NCI-H2196 treated with DMSO at 0.1 percent for 48 hours (cell line): ENCODE measurements around the gene PDE7B.

Source experiments
- DNase-seq: peaks from one replicate; lab custom pipeline; 2025; ENCODE audit not compliant: unreplicated experiment; lab: John Stamatoyannopoulos, UW

Gene PDE7B

DNA sequence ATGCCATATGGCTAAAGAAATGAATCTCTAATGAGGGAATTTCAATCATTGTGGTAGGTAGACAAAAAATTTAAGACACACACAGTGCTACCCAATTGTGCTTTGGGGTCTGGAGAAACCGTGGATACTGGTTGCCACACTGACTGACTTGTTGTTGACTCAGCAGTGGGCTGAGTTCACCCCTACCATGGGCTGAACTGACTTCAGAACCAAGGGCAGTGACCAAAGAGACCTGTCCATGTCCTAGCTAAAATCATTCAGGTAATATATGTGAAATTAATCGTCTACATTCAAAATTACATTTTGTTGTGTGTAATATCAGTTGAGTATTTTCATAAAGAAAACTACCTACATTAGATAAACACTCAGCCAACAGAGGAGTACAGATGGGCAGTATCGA, 131.6 kb downstream of the PDE7B start:
- no peak for DNase-seq

DNA sequence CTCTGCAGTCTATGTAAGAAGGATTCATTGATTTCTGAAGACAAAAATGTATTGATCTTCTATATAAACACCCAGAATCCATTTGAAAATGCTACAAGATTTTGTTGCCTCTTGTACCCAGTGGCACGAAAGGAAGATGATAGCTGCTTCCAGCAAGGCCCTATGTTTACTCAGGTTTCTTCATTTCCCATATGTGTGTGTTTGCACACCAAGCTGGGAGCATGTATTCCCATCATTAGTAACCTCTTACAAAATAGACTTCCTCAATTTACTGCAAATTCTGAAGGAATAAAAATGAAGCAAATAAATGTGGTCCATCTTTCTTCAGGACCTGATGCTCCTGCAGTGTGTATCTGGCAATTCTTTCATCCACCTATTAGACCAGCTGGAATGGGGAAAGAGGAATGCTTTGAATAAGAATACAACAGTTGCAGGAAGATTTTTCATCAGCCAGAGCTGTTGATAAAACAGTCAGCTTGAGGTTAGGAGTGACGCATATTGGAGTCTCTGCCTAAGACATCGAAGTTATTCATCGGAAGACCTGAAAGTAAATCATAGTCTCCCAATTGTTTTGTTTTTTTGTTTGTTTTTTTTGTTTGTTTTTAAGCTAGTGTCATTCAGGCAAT, 132.3 kb downstream of the PDE7B start:
- DNase-seq, result no peak

DNA sequence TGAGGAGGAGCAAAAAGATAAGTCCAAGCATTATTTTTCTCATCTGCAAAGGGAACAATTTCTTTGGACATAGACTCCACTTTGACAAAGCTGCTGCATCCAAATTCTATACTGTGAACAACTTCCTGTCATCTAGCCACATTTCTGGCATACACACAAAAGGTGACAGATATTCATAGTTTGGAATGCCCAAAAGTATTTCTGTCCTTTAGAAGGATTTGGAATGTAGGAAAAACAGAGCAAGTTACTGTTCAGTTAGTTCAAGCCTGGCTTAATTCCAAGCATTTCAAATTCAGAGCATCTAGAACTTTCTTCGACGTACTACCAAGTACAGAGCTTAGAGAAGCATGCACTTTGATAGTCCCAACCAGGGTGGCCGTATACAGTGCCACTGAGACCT, 134.0 kb downstream of the PDE7B start:
- DNase-seq, result no peak

DNA sequence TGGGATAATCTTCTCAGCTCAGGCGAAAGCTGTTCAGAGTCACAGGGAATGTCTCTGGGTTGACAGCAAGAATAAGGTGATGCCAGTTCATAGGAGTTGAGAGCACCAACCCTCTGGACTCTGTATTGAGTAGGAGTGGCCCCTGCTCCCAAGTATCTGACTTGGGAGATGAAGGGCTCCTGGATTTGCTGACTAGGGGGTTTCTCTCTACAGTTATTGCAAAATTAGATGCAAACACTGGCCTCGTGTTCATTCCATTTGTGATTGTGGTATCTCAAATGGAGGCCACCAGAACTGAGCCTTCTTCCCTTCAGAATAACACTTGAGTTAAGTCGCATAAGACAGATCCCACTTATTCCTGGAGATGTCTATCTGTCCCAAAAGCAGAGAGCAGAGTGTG, 135.7 kb downstream of the PDE7B start:
- no peak for DNase-seq

DNA sequence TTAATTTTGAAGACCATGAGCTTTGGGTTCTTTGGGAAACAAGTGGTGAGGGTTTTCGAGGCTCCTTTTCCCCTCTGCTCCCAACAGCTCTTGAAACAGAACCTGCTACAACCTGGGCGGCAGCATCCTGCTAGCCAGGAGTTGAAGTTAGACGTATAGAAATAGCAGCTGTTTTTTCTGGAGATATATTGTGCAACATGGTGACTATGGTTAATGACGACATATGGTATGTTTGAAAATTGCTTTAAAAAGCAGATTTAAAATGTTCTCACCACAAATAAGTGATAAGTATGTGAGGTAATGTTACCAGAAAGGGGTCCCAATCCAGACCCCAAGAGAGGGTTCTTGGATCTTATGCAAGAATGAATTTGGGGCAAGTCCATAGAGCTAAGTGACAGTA, 138.9 kb downstream of the PDE7B start:
- DNase-seq, result no peak

DNA sequence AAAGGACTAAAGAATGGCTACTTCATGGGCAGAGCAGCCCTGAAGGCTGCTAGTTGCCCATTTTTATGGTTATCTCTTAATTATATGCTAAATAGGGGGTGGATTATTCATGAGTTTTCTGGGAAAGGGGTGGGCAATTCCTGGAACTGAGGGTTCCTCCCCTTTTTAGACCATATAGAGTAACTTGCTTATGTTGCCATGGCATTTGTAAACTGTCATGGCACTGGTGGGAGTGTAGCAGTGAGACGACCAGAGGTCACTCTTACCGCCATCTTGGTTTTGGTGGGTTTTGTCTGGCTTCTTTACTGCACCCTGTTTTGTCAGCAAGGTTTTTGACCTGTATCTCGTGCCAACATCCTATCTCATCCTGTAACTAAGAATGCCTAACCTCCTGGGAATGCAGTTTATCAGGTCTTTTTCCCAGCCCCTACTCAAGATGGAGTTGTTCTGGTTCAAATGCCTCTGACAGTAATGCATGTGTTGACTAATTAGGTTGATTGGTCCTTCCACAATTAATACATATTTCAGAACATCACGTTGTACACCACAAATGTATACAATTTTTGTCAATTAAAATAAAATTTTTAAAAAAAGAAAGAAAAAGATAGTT, 139.5 kb downstream of the PDE7B start:
- no peak for DNase-seq

DNA sequence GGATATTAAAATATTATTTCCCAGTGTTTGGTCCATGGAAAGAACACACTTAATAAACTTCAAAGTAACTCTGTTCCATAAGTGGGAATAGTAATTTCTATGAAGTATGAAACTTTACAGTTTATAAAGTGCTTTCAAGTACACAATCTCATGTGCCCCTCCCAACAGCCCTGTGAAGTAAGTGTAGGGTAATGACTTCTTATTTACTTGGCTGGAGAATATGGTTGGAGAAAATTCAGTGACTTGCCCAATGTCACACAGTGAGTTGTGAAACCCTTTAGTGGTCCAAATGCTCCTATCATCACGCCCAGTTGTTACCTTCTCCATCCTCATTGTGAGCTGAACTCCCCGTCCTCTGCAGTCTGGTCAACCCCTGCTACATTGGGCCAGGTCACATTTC, 141.2 kb downstream of the PDE7B start:
- DNase-seq, result no peak

DNA sequence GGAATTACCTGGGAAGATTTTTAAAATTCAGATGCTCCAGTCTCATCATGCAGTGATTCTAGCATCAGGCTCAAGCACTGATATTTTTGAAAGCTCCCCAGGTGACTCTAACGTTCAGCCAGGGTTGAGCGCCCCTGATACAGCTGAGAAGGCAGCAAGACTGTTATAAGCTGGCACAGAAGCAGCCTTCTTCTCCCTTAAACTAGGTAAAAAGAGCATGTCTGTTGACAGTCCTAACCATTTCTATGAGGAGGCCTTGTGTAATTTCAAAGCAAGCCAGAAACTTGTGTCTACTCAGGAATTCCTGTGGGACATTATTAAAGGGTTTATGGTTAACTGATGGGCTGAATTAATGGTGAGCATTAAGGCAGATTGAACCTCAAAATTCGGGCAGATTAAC, 141.9 kb downstream of the PDE7B start:
- DNase-seq, result no peak

DNA sequence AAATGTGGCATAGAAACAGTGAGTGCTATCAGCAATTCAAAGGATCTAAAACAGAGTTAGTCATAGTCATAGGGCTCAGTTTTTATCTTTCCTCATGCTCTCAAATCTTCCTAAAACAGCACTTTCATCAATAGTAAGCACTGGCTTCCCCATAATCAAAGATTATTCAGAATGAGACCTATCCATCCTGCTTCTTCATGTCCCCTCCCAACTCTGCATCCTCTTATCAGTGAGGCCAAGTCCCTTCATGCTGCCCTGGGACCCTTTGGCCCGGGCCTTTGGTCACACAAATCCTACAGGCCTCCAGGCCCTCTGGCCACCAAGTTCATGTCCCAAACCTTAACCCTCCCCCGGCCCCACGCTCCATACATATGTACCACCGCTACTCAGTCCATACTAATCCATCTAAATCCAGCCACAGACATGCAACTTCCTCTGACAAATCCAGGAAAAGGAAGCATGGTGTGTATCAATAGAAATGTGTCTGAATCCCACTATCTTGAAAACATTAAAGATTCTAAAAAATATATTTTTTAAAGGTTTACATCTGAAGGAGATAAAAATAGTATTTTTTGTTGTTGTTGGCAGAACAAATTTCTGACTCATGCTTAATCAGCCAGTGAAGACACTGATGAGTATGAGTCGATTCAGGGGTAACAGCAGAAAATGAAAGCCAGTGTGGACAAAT, 143.5 kb downstream of the PDE7B start:
- DNase-seq, result no peak

DNA sequence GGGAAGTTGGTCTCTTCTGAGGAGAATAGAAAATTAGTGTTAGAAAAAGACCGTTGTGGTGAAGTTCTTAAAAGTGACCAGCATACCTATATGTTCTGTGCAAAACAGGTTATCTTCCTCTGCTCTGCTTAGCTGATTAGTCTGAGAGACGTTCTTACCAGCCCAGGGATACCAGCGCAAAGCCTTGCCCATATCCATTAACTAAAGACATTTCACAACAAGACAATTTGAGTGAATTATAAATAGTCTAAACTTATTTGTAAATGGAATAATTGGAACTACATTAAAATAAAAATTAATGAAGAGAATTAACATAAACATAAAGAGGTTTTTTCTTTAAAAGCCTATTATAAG, 144.0 kb downstream of the PDE7B start:
- no peak for DNase-seq

DNA sequence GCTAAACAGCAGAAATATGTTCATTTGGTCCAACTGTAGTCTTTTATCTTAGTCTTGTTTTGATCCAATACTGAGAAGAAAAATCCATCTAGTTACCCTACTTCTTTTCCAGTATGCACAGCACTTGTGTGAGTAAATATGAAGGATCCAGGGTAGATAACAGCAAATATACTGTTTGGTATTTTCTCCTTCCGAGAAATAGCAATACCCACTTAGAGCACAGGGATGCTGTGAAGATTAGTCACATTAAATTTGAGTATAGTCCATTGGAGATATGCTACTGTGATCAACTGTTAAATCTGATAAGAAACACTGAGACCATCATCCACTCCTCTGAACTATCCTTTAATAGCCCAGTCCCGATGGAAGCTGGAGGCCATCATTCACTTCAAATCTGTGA, 145.2 kb downstream of the PDE7B start:
- DNase-seq, result no peak

DNA sequence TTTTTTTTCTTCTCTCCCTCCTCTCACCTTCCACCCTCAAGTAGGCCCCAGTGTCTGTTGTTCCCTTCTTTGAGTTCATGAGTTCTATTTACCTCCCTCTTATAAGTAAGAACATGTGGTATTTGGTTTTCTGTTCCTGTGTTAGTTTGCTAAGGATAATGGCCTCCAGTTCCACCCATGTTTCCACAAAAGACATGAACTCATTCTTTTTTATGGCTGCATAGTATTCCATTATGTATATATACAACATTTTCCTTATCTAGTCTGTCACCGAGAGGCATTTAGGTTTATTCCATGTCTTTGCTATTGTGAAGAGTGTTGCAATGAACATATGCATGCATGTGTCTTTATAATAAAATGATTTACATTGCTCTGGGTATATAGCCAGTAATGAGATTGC, 147.9 kb downstream of the PDE7B start:
- no peak for DNase-seq

DNA sequence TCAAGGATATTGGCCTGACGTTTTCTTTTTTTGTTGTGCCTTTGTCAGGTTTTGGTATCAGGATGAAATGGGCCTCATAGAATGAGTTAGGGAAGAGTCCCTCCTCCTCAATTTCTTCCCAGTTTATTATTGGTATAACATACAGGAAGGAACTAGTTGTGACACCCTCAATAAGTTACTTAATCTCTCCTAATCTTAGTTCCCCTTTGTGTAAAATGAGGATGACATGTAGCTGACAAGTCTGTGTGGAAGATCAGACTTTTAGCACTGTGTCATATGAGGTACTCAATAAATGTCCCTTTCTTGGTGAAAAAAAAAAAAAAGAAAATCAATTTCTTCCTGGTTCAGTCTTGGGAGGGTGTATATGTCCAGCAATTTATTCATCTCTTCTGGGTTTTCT, 155.8 kb downstream of the PDE7B start:
- no peak for DNase-seq

DNA sequence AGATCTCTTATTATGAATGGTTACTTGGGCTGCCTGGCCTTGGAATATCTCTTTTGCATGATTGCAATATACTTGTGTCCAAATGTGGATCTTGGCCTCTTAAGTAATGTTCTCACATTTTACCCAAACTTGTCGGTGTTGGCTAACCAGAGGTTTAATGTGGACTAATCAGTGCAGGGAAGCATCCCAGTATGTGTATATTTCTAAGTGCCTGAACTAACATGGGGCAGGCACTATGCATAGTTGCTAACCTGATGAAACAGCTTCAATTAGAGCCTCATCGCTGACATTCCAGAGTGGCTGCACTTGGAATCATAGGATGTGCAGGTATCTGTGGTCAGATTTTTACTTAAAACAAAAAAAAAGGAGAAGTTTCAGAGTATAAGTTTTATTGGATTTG, 160.0 kb downstream of the PDE7B start:
- DNase-seq, result no peak

DNA sequence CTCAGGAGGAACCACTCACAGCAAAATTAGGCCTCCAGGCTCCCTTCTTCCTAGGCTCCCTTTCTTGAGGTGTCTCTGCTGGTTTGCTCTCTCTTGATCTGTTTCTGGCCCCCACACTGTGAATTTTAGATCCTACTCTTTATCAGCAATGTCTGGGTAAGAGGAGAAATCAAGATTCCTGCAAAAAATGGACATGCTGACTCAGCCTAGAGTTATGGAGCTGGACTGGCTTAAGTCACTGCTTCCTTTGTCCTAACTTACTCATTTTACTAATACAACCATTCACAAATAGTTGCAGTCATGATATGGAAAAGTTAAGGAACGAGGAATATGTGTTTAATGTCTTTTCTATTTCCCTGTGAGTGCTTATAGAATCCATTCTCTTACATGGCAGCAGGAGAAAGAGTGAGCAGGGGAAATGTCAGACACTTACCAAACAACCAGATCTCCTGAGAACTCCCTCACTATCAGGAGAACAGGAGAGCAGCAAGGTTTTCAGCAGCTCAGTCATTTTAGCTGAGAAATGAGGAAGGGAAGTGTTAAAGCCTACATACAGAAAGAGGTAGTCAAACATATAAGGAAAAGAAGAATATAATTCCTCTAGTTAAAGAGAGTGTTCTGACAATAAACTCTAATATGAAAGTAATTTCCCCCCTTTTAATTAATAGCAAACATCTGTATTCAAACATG, 160.8 kb downstream of the PDE7B start:
- no peak for DNase-seq

DNA sequence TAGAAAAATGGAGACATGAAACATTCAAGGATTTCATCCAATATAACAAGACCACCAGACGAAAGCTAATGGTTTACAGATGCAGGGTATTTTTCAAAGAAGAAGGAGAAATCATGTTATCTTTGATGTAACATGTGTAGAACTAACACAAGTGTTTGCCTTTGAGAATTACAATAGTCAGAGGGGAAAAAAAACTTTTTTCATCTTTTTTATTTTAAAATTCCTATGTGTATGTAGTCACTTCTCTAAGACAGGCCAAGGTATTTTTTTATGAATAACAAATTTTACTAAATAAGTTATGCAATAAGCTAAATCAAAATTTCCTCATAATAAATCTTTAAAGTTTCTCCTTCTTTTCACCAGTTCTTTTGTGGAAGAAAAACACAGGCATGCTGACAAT, 161.4 kb downstream of the PDE7B start:
- no peak for DNase-seq

DNA sequence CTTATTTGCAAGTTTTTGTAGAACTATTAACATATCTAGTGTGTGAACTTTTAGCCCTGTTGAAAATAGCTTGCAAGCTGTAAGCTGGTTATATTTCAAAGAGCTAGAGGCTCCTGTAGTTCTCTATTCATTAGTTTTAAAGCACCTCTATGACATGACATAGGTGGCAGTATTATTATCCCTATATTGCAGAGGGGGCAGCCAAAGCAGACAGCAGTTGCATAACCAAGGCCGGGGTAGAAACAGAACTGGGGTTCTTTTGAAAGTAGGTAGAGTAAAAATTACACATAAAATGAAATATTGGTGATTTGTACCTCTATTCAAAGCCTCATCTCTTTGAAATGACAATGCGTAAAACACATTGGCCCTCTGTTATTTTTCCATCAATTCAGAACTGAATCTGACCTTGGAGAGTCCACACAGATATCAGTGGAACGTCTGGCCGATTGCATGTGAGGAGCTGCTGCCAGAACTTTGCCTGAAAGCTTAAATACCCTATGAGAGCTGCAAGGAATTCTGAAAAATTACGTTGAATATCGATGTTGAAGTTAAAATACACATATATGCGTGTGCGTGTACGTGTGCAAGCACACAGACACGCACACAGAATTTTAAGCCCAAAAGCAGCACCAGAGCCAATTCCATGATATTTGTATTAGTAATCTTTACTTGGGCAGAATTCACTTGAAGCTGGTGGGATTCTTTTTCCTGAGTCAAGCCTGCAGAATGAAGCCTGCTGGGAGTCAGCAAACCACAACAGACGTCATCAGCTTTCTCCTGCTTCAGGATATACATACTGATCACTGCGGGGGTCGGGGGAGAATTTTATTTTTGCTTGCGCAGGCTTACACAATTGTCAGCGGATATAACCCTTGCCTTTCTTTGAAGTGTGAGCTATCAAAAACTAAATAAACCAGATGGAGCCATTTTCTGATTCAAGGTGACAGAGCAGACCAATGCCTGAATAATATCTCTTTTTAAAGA, 163.2 kb downstream of the PDE7B start:
- no peak for DNase-seq

DNA sequence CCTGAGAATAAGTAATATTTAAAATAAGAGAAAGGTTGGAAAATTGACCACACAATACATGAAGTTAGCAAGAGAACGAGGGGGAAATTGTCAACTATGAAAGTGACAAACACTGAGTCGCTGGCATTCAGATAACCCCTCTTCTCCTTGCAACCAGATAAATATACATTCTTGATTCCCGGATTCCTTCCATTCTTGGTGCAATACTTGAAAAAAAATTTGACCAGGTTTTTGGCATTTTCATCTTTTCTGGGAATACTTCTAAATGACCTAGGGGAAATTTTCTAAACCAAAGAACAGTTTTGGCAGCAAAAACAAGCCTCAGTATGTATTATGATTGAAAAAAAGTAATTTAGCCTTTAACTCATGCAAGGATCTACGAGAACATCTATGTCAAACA, 164.0 kb downstream of the PDE7B start:
- DNase-seq, result no peak

DNA sequence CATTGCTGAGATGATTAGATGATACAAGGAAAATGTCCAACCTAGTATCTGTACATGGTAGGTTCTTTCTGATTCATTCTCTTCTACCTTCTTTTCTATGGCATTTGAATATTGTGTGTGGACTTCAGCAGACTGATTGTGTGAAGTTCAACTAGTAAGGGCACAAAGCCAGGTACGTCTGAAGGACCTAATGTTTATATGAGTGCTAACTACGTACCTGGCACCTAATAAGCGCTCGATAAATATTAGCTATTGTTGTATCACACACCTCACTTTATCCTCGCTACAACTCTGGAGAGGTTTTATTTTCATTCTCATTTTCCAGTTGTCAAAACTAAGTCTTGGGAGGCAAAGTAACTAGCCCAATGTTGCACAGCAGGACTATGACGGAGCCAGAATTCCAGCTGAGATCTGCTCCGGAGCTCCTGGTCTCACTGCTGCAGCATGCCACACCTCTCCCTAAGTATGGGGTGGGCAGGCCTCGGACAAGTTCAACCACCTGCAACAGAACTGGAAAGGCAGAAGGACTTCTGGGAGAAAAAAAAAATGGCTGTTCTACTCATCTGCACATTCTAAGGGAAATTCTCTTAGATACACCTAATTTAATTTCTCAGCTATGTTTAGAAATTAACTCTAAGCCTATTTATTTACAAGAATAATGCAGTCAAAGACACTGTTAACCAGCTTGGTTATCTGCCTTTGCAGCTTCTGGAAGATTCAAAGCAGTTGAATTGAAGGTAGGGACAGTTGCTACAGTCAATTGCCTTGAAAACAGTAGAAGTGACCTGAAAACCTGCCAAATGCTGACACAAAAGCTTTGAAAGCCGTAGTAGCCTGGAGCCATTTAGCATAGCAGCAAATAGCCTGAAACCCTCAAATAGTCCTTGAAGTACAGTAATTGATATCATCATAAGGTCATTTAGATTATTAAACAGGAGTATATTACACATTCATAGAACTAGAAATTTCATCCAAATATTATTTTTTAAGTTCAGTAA, 165.0 kb downstream of the PDE7B start:
- DNase-seq, result peak; percentile 2

DNA sequence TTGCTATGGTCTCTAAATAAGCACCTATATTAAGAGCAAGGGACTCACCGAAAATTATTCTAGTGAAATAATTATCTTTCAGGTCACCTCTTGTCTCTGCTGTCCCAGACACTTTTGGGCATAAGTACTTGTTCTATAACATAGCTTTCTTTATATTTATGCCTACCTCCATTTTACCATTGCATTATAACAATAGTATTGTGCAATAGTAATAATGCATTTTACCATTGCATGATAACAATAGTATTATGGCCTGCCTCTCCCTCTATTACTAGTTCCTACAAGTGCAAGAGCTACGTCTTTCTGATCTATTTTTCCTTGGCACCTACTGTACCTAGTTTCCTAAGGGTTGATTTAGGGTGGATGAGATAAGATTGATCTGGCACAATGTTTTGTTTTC, 169.2 kb downstream of the PDE7B start:
- no peak for DNase-seq
